Frontal cortex (tissue), 4 donors: Measurements from ENCODE around the gene ERICH6B. TPM values are rescaled to one million over a fixed set of nuclear protein-coding genes. Genes with fewer than 3 reads are reported as not detected.

Experiments used
- DNase-seq, 2 donors: peaks; one replicate each; pipeline ENCODE4 v3.0.0; 2012; ENCODE audit warnings: low spot score in 2 of 2
- FAIRE-seq: peaks from 2 replicates; lab custom pipeline; 2012; peaks lifted over from hg19 to GRCh38; lab: Jason Lieb, UNC
- total RNA-seq: library from RNA; depleted of rRNA; stranded (reverse); fragments of >200 nt; gene quantifications from one replicate; pipeline ENCODE4 v1.2.3, GENCODE V29; 2014
- donor health status: control.
- donor health status: control.
- donor health status: control.

Gene ERICH6B
- total RNA-seq, 1 donor from 2014 or later = not detected

- no peak for FAIRE-seq
- no peak for DNase-seq
These were observed 13.1 kb downstream of the ERICH6B start for GRCh38 chr13:45602183-45603170.

- FAIRE-seq = no peak
- no peak for DNase-seq
These were observed 13.9 kb downstream of the ERICH6B start for GRCh38 chr13:45601680-45602079.

- no peak for FAIRE-seq
- DNase-seq = no peak
These were observed 16.9 kb downstream of the ERICH6B start for GRCh38 chr13:45598597-45598996.

GRCh38 chr13:45596800-45597475 is 18.6 kb downstream of the ERICH6B start:
- DNase-seq (no peak), FAIRE-seq (no peak)

GRCh38 chr13:45595965-45596364 is 19.6 kb downstream of the ERICH6B start:
- FAIRE-seq (no peak), DNase-seq (no peak)

GRCh38 chr13:45594764-45595163 is 20.8 kb downstream of the ERICH6B start:
- DNase-seq = no peak
- no peak for FAIRE-seq

- FAIRE-seq (no peak), DNase-seq (no peak)
These were observed 21.3 kb downstream of the ERICH6B start for GRCh38 chr13:45594227-45594626.

GRCh38 chr13:45592758-45593157 is 22.8 kb downstream of the ERICH6B start:
- no peak for FAIRE-seq
- DNase-seq = no peak

GRCh38 chr13:45590066-45590465 is 25.5 kb downstream of the ERICH6B start:
- FAIRE-seq (no peak), DNase-seq (no peak)

- FAIRE-seq (no peak), DNase-seq (no peak)
These were observed 27.6 kb downstream of the ERICH6B start for GRCh38 chr13:45587897-45588296.

- DNase-seq (no peak), FAIRE-seq (no peak)
These were observed 30.7 kb downstream of the ERICH6B start for GRCh38 chr13:45584816-45585215.

GRCh38 chr13:45582408-45583076 is 33.0 kb downstream of the ERICH6B start:
- FAIRE-seq (no peak), DNase-seq (no peak)

- FAIRE-seq = no peak
- no peak for DNase-seq
These were observed 39.1 kb downstream of the ERICH6B start for GRCh38 chr13:45576466-45576865.

- no peak for FAIRE-seq
- no peak for DNase-seq
These were observed 39.7 kb downstream of the ERICH6B start for GRCh38 chr13:45575830-45576180.

- no peak for FAIRE-seq
These were observed 40.3 kb downstream of the ERICH6B start for GRCh38 chr13:45575146-45575829.

GRCh38 chr13:45565331-45565730 is 50.2 kb downstream of the ERICH6B start:
- no peak for DNase-seq
- FAIRE-seq = no peak

More at GRCh38 chr13:45575146-45575829, 40.3 kb downstream of the ERICH6B start:
- no peak for DNase-seq

GRCh38 chr13:45564133-45564776 is 51.3 kb downstream of the ERICH6B start:
- FAIRE-seq = no peak
- DNase-seq = no peak

GRCh38 chr13:45554604-45555109 is 60.9 kb downstream of the ERICH6B start:
- FAIRE-seq (no peak), DNase-seq (no peak)

- DNase-seq (no peak), FAIRE-seq (no peak)
These were observed 67.3 kb downstream of the ERICH6B start for GRCh38 chr13:45548281-45548680.
